Neural cell (in vitro differentiated cells): ENCODE measurements around the gene EI24.

Source experiments
- CTCF ChIP-seq: fragments of 450-650 bp; IDR thresholded peaks from 2 replicates; pipeline ENCODE4 v1.5.1; 2014; ENCODE audit warnings: antibody characterized with exemption, mild to moderate bottlenecking, moderate library complexity; ENCODE audit not compliant: poor library complexity, severe bottlenecking
- EP300 ChIP-seq: fragments of 450-650 bp; conservative IDR thresholded peaks from 2 replicates; pipeline ENCODE4 v1.6.1; 2014; ENCODE audit warnings: antibody characterized with exemption, mild to moderate bottlenecking, moderate library complexity; ENCODE audit not compliant: poor library complexity, severe bottlenecking
- EZH2 ChIP-seq: fragments of 200-600, 300-800 bp; shearing (Covaris generic), sonication (generic); IDR thresholded peaks from 2 replicates; pipeline ENCODE4 v1.6.1; 2014; ENCODE audit warnings: antibody characterized with exemption, low read length, borderline replicate concordance, mild to moderate bottlenecking; ENCODE audit not compliant: insufficient read depth, poor library complexity, severe bottlenecking
- MXI1 ChIP-seq: fragments of 450-650 bp; conservative IDR thresholded peaks from 2 replicates; pipeline ENCODE4 v1.6.1; 2014; ENCODE audit warnings: antibody characterized with exemption, mild to moderate bottlenecking; ENCODE audit not compliant: poor library complexity, severe bottlenecking
- RAD21 ChIP-seq: fragments of 450-650 bp; conservative IDR thresholded peaks from 2 replicates; pipeline ENCODE4 v1.6.1; 2014; ENCODE audit warnings: antibody characterized with exemption, mild to moderate bottlenecking, moderate library complexity
- SMC3 ChIP-seq: fragments of 450-650 bp; conservative IDR thresholded peaks from 2 replicates; pipeline ENCODE4 v1.6.1; 2014; ENCODE audit warnings: antibody characterized with exemption, mild to moderate bottlenecking, moderate library complexity; ENCODE audit not compliant: poor library complexity
- TAF1 ChIP-seq: IDR thresholded peaks from 2 replicates; pipeline ENCODE4 v1.6.1; 2012; ENCODE audit warnings: low read depth

- TF ChIP-seq EZH2, result no peak
- TF ChIP-seq EP300, result no peak
- TF ChIP-seq CTCF, result no peak
- TF ChIP-seq TAF1, result no peak
- TF ChIP-seq MXI1, result no peak
- no peak for TF ChIP-seq RAD21
- no peak for TF ChIP-seq SMC3
Measured at GRCh38 chr11:125532668-125533067, 36.6 kb upstream of the EI24 start.
